ENCODE measurements around the gene LTBP1.

The LTBP1 gene

GRCh38 chr2:33433279-33434235, 486.8 kb downstream of the LTBP1 start:
- Histone ChIP-seq H3K27ac (ENCODE audit: poor library complexity, severe bottlenecking) (no peak overlapping the region), H3K9me3 (ENCODE audit: severe bottlenecking) (no peaks in the 10 kb centered on the region), H3K4me1 (ENCODE audit: insufficient read depth, poor library complexity, severe bottlenecking) (no peaks in the 10 kb centered on the region), H3K36me3 (ENCODE audit: low read depth) (no peaks in the 10 kb centered on the region), H3K4me3 (ENCODE audit: severe bottlenecking) (no peak overlapping the region), H3K27me3 (ENCODE audit: insufficient read depth, poor library complexity, severe bottlenecking) (no peaks in the 10 kb centered on the region)
- TF ChIP-seq CTCF (IDR thresholded peaks at IDR 0.05; ENCODE audit: poor library complexity, severe bottlenecking), result no peak
- ATAC-seq (ENCODE audit: low read depth) (no peak), DNase-seq (ENCODE audit: low spot score) (no peak)

GRCh38 chr2:33435518-33435917, 488.8 kb downstream of the LTBP1 start:
- no peak for TF ChIP-seq CTCF (IDR thresholded peaks at IDR 0.05; ENCODE audit: poor library complexity, severe bottlenecking)
- Histone ChIP-seq H3K4me1 (ENCODE audit: insufficient read depth, poor library complexity, severe bottlenecking) (no peaks in the 10 kb centered on the region), H3K27me3 (ENCODE audit: insufficient read depth, poor library complexity, severe bottlenecking) (no peaks in the 10 kb centered on the region), H3K4me3 (ENCODE audit: severe bottlenecking) (no peak overlapping the region), H3K36me3 (ENCODE audit: low read depth) (no peaks in the 10 kb centered on the region), H3K27ac (ENCODE audit: poor library complexity, severe bottlenecking) (no peak overlapping the region), H3K9me3 (ENCODE audit: severe bottlenecking) (no peaks in the 10 kb centered on the region)
- DNase-seq (ENCODE audit: low spot score) (no peak), ATAC-seq (ENCODE audit: low read depth) (no peak)

- TF ChIP-seq CTCF (IDR thresholded peaks at IDR 0.05; ENCODE audit: poor library complexity, severe bottlenecking), result no peak
- DNase-seq (ENCODE audit: low spot score), result no peak
- no peak overlapping the region for H3K4me3 ChIP-seq (ENCODE audit: severe bottlenecking)
- ATAC-seq (ENCODE audit: low read depth), result no peak
- H3K27me3 ChIP-seq (ENCODE audit: insufficient read depth, poor library complexity, severe bottlenecking), result no peaks in the 10 kb centered on the region
- H3K9me3 ChIP-seq (ENCODE audit: severe bottlenecking), result no peaks in the 10 kb centered on the region
- H3K27ac ChIP-seq (ENCODE audit: poor library complexity, severe bottlenecking), result no peak overlapping the region
- H3K4me1 ChIP-seq (ENCODE audit: insufficient read depth, poor library complexity, severe bottlenecking), result no peaks in the 10 kb centered on the region
- H3K36me3 ChIP-seq (ENCODE audit: low read depth), result no peaks in the 10 kb centered on the region
Measured at GRCh38 chr2:33436083-33436482, 489.3 kb downstream of the LTBP1 start.

GRCh38 chr2:33437297-33437696, 490.5 kb downstream of the LTBP1 start:
- Histone ChIP-seq H3K27ac (ENCODE audit: poor library complexity, severe bottlenecking) (no peak overlapping the region), H3K9me3 (ENCODE audit: severe bottlenecking) (no peaks in the 10 kb centered on the region), H3K36me3 (ENCODE audit: low read depth) (no peaks in the 10 kb centered on the region), H3K27me3 (ENCODE audit: insufficient read depth, poor library complexity, severe bottlenecking) (peaks cover 3% of the 10 kb centered on the region), H3K4me3 (ENCODE audit: severe bottlenecking) (no peak overlapping the region), H3K4me1 (ENCODE audit: insufficient read depth, poor library complexity, severe bottlenecking) (no peaks in the 10 kb centered on the region)
- no peak for TF ChIP-seq CTCF (IDR thresholded peaks at IDR 0.05; ENCODE audit: poor library complexity, severe bottlenecking)
- DNase-seq (ENCODE audit: low spot score), result no peak
- ATAC-seq (ENCODE audit: low read depth), result no peak

GRCh38 chr2:33437815-33438214, 491.1 kb downstream of the LTBP1 start:
- H3K27me3 ChIP-seq (ENCODE audit: insufficient read depth, poor library complexity, severe bottlenecking), result peaks cover 3% of the 10 kb centered on the region
- H3K9me3 ChIP-seq (ENCODE audit: severe bottlenecking), result no peaks in the 10 kb centered on the region
- TF ChIP-seq CTCF (IDR thresholded peaks at IDR 0.05; ENCODE audit: poor library complexity, severe bottlenecking), result no peak
- H3K4me1 ChIP-seq (ENCODE audit: insufficient read depth, poor library complexity, severe bottlenecking), result no peaks in the 10 kb centered on the region
- DNase-seq (ENCODE audit: low spot score) (no peak), ATAC-seq (ENCODE audit: low read depth) (no peak)
- no peak overlapping the region for H3K4me3 ChIP-seq (ENCODE audit: severe bottlenecking)
- no peaks in the 10 kb centered on the region for H3K36me3 ChIP-seq (ENCODE audit: low read depth)
- H3K27ac ChIP-seq (ENCODE audit: poor library complexity, severe bottlenecking), result no peak overlapping the region

Data from RWPE2 (cell line).